ENCODE results near the gene CLPTM1. TPM values are rescaled to one million over a fixed set of nuclear protein-coding genes. Genes with fewer than 3 reads are reported as not detected.

Gene CLPTM1
- total RNA-seq, 3 donors from 2014 or later = 42.0 to 70.5 (median 60.2) TPM

DNA sequence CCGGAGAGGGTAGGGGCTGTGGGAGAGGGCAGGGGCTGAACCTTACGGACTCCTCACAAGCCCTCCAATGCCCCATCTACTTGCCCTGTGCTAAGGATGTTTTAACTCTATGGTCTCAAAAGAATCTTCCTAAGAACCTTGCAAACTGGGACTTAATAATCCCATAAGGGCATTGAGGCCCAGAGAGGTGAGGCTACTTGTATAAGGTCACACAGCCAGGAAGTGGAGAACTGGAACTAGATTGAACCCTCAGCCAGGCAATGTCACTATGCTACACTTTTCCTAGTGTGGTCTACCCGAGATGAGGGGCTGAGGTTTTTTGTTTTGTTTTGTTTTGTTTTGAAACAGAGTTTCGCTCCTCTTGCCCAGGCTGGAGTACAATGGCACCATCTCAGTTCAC is 23.6 kb upstream of the CLPTM1 start:
- TF ChIP-seq, protein P1, sequence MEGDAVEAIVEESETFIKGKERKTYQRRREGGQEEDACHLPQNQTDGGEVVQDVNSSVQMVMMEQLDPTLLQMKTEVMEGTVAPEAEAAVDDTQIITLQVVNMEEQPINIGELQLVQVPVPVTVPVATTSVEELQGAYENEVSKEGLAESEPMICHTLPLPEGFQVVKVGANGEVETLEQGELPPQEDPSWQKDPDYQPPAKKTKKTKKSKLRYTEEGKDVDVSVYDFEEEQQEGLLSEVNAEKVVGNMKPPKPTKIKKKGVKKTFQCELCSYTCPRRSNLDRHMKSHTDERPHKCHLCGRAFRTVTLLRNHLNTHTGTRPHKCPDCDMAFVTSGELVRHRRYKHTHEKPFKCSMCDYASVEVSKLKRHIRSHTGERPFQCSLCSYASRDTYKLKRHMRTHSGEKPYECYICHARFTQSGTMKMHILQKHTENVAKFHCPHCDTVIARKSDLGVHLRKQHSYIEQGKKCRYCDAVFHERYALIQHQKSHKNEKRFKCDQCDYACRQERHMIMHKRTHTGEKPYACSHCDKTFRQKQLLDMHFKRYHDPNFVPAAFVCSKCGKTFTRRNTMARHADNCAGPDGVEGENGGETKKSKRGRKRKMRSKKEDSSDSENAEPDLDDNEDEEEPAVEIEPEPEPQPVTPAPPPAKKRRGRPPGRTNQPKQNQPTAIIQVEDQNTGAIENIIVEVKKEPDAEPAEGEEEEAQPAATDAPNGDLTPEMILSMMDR (IDR thresholded peaks at IDR 0.05) = no peak
- TF ChIP-seq POLR2A (IDR thresholded peaks at IDR 0.05) = no peak
- TF ChIP-seq POLR2AphosphoS5 (IDR thresholded peaks at IDR 0.05) = no peak

DNA sequence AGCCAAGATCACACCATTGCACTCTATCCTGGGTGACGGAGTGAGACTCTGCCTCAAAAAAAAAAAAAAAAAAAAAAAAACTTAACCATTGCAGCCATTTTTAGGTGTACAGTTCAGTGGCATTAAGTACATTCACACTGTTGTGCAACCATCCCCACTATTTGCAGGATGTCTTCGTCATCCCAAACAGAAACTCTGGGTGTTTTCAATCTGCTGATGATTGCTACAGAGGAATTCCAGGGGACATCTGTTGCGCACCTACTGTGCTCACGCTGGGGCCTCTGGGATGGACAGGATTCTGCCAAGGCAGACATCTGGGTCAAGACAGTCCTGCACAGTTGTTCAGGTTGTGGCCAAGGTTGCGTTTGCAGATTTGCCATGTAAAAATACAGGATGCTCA is 15.5 kb upstream of the CLPTM1 start:
- DNase-seq (ENCODE audit: low spot score in 2 of 2) = no peak
- H3K4me3 ChIP-seq = no peak overlapping the region

More for the DNA sequence above, 23.6 kb upstream of the CLPTM1 start:
- Histone ChIP-seq H3K4me1 (no peaks in the 10 kb centered on the region), H3K27ac (no peak overlapping the region), H3K9me3 (no peaks in the 10 kb centered on the region), H3K4me3 (no peak overlapping the region), H3K27me3 (no peaks in the 10 kb centered on the region), H3K36me3 (no peaks in the 10 kb centered on the region)
- no peak for DNase-seq (ENCODE audit: low spot score in 2 of 2)
- intact Hi-C loops (cut with DNase I; ENCODE audit: low total_unique reads) = no loop called here

DNA sequence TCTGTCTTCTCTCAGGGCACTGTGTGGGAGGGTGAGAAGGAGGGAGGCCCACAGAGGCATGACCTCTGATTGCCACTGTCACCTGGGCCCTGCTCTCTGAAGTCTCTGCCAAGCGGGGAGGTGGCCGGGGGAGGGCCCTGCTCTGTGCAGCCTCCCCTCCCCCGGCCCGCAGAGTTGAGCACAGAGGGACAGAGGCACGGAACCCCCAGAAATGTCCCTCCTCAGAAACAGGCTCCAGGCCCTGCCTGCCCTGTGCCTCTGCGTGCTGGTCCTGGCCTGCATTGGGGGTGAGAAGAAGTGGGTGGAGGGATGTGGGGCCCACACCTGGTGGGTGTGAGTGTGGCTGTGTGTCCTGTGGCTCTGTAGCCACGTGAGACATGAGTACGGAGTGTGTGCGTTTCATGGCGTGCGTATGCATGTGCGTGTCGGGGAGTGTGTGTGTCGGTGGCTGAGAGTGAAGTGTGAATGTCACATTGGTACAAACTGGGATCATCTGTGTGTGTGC is 13.1 kb upstream of the CLPTM1 start, which contains the start of gene APOC4:
Gene APOC4, plus strand, starts transcription at position 171 of the 505 bp plus-strand sequence. Its CDS starts 41 bp downstream, at position 212.
- Histone ChIP-seq H3K9me3 (no peaks in the 10 kb centered on the region), H3K4me1 (no peaks in the 10 kb centered on the region), H3K4me3 (no peak within 1 kb of the TSS), H3K27me3 (no peaks in the 10 kb centered on the region), H3K36me3 (no peaks in the 10 kb centered on the region), H3K27ac (no peak within 1 kb of the TSS)
- TF ChIP-seq POLR2A (IDR thresholded peaks at IDR 0.05) (no peak), POLR2AphosphoS5 (IDR thresholded peaks at IDR 0.05) (no peak)
- TF ChIP-seq, protein P1 (IDR thresholded peaks at IDR 0.05) = no peak
- intact Hi-C loops (cut with DNase I; ENCODE audit: low total_unique reads) = no loop called here
- no peak for DNase-seq (ENCODE audit: low spot score in 2 of 2)

More for the DNA sequence above, 15.5 kb upstream of the CLPTM1 start:
- no peaks in the 10 kb centered on the region for H3K4me1 ChIP-seq
- H3K27ac ChIP-seq = no peak overlapping the region
- no peak for TF ChIP-seq POLR2AphosphoS5 (IDR thresholded peaks at IDR 0.05)
- H3K9me3 ChIP-seq = no peaks in the 10 kb centered on the region
- intact Hi-C loops (cut with DNase I; ENCODE audit: low total_unique reads) = no loop called here
- H3K27me3 ChIP-seq = no peaks in the 10 kb centered on the region
- no peaks in the 10 kb centered on the region for H3K36me3 ChIP-seq

DNA sequence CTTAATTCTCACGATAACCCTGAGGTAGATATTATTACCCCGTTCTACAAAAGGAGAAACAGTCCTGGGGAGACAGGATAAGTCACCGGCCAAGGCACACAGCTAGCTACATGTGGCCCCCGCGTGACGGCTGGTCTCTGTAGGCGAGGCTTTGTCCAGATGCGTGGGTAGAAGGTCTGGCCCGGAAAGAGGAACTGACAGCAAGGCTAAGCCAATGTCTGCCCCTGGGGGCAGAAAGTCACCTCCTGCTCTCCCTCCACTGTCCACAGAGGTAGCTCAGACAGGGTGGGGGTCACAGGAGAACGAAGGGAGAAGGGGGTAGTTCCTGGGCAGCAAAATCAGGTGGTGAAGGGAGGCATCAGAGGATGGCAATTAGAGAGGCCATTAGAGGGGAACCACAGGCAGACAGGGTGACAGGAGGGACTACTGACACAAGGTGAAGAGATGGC is 11.4 kb upstream of the CLPTM1 start:
- Histone ChIP-seq H3K4me3 (peak overlapping the region in 1 of 3 donors; percentile 28), H3K27ac (peak overlapping the region; percentile 17 to 43), H3K4me1 (no peaks in the 10 kb centered on the region), H3K9me3 (no peaks in the 10 kb centered on the region), H3K27me3 (no peaks in the 10 kb centered on the region), H3K36me3 (no peaks in the 10 kb centered on the region)
- peak in 1 of 2 donors; percentile 60 for DNase-seq (ENCODE audit: low spot score in 2 of 2)
- TF ChIP-seq POLR2AphosphoS5 (IDR thresholded peaks at IDR 0.05) (no peak), POLR2A (IDR thresholded peaks at IDR 0.05) (no peak)
- TF ChIP-seq, protein P1 (IDR thresholded peaks at IDR 0.05) = no peak
- intact Hi-C loops (cut with DNase I; ENCODE audit: low total_unique reads) = no loop called here

DNA sequence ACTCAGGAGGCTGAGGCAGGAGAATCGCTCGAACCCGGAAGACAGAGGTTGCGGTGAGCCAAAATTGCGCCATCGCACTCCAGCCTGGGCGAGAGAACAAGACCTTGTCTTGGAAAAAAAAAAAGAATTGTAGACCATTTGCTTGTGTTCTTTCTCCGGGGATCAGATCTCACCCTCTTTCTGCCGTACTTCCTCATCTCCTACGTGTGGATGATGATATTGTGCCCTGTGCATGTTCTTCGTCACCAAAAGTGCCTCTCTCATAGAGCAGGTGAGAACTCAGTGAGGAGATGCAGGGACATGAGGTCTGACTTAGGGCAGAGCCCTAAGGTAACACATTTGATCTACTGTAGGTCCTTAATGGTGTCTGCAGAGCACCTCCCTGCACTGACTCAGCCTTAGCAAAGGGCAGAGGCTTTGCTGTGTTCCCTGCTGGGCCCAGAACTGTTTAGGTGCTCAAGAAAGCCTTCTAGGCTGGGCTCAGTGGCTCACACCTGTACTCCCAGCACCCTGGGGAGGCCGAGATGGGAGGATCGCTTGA is 8.1 kb upstream of the CLPTM1 start:
- no peaks in the 10 kb centered on the region for H3K9me3 ChIP-seq
- DNase-seq (ENCODE audit: low spot score in 2 of 2) = no peak
- no peaks in the 10 kb centered on the region for H3K27me3 ChIP-seq
- no peak overlapping the region for H3K27ac ChIP-seq
- H3K4me1 ChIP-seq = peaks cover 0 to 14% of the 10 kb centered on the region in 2 donors
- TF ChIP-seq POLR2AphosphoS5 (IDR thresholded peaks at IDR 0.05) (no peak), POLR2A (IDR thresholded peaks at IDR 0.05) (no peak)
- TF ChIP-seq, protein P1 (IDR thresholded peaks at IDR 0.05) = no peak
- intact Hi-C loops (cut with DNase I; ENCODE audit: low total_unique reads) = loop anchor here (5.0 kb wide), 1 partner anchor 40 kb away; the partner anchor contains the start of gene APOE
- no peaks in the 10 kb centered on the region for H3K36me3 ChIP-seq
- no peak overlapping the region for H3K4me3 ChIP-seq

Measured in breast epithelium (tissue), 4 donors.